ENCODE results near the gene C1orf116.
A peak's percentile ranks its signal among the peaks of the same experiment; 100 is the strongest.

The C1orf116 gene

DNA sequence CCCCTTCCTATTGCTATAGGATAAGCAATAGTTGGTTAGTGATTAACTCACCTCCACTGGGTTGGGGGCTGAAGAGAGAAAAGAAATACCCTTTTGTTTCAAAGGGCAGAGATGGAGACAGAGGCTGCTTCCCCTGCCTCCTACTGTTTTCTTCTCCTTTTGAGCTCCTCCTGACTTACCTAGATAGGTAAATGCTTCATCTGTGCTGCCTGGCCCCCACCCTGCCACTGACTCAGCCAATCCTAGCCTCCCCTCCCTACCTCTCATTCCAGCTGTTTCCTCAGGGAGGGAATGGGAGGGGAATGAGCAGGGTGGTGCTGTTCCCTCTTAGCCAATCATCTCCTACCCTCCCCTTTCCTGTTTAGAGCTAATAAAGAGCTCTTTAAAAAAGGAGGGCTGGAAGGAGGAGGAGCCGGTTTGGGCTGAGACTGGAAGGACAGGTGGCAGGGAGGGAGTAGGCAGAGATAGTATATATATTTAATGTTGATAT, at the start of gene C1orf116:
TSS of gene C1orf116 (minus strand) at position 229 of the 490 bp plus-strand sequence. CDS start 5,158 bp downstream, outside the sequence.
- peak; percentile 72 for DNase-seq (ENCODE audit: low spot score)

GRCh38 chr1:207081806-207082205, 49.2 kb upstream of the C1orf116 start:
- no peak for DNase-seq (ENCODE audit: low spot score)

DNA sequence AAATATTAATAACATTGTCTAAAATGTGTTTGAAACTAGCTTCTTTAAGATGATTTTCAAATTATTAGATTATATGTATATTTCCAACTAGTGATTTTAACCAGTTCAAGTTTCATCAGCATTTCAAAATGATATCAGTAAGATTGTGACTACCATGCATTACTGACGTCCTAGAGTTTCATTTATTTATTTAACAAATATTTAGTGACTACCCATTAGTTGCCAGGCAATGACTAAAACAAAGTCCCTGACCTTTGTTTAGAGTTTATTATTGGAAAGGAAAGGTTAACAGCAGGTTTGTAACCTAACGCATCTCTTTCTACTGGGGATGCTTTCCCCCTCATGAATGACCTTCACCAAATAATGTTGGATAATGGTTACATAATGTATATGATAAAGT, 48.5 kb upstream of the C1orf116 start:
- DNase-seq (ENCODE audit: low spot score): no peak

GRCh38 chr1:207079706-207080241, 47.2 kb upstream of the C1orf116 start:
- no peak for DNase-seq (ENCODE audit: low spot score)

DNA sequence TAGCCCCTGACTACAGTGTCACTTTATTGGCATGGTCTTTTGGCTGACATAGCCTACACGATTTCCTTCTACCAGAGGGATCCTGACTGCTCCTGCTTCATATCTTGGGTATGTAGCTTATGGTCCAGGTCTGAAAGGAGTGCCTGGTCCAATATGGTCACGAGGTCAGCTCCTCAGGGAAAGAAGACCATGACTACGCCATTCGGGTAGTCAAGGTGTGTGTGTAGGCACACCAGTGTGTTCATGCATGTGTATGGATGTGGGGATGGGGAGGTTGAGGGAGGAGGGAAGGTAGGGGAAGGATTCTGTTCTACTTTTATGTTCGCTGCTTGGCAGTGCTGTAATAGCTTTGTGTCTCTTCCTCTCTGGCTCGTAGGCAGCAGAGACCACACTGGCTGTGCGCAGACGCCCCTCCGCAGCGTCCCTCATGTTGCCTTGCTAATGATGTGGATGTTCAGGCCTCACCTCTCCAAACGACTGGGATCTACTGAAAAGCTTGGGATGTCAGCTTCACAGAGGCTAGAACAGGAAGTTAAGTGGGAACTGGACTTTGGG, 46.1 kb upstream of the C1orf116 start:
- DNase-seq (ENCODE audit: low spot score): no peak

- DNase-seq (ENCODE audit: low spot score): peak; percentile 85
Observed at GRCh38 chr1:207077470-207078377, 45.2 kb upstream of the C1orf116 start.

DNA sequence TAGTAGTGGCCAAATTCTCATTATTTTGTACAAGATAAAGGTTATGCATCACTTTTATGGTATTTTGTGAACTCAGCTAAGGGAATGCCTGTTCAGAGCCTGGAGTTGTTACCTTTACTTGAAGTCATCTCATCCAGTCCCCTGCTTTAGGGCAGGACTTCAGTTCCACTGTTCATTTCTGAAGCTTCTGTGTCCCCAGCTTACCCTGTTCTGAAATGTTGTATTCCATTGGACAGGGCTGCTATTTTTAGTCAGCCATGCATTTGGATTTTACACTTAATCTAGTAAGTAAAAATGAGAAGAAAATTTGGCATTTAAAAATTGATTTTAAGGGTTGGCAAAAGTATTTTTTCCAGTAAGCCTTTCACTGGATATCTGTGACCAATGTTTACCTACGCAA, 44.5 kb upstream of the C1orf116 start:
- no peak for DNase-seq (ENCODE audit: low spot score)

DNA sequence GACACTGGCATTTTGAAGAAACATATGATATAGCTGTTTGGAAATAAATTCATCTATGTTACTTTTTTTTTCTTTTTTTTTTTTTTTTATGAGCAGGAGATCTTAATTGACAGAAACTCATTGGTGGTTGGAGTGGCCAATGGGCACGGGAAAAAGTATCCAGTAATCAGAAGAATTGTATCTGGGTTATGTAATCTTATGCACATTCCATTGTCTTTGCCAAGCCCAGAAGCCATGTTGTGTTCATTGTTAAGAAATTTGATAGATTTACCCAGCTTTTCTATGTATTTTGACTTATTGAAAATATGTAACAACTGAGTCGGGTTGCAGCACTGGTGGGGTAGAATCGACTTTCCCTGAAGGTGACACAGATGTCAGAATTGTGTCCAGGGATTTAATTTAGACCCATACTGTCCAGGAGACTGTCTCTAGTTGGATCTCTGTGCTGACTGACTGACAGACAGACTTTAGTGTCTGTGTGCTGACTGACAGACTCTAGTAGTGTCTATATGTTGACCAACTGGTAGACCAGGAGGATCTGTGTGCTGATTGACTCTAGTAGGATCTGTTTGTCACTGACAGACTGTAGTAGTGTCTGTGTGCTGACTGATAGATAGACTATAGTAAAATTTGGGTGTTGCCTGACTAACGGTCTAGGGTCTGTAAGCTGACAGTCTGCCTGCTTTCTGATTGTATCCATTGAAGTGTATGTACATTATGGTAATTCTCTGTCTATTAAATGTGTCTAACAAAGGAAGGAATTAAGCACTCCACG, 43.8 kb upstream of the C1orf116 start:
- no peak for DNase-seq (ENCODE audit: low spot score)

DNA sequence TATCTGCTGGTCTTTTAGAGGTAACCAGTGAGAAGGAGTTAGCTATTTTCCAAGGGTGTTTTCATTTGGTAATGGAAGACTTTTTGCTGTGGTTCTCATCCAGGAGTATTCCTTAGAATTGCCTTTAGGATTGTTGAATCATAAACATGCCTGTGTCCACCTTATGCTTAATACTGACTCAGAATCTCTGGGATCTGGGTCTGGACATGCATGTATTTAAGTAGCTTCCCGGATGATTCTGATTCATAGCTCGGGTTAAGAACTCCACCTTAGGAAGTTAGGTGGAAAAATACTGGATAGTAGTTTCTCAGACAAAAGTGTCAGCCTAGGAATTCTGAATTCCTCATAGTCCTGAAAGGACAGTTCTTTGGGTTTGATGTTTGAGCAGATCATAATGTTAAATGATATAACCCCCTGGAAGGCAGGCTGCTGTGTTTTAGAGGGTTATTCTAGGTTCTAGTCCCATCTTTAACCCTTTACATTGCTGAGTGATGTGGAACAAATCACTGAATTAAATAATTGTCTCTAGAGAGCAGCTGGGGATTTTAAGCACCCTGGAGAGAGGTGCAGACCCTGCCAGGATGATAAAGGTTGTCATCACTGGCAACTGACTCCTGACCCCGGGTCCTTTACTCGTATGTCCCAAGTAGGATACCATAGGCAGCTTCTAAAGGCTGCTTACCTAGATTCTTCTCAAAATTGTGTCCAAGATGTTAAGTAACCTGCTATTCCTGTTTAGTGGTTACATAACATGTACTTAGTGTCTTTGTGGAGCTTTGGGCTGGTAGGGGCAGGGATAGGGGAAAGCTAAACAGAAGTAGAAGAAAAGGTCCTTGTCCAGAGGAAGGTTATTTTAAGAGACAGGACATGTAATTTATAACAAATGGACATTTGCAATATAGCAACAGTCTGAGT, 41.6 kb upstream of the C1orf116 start:
- DNase-seq (ENCODE audit: low spot score): no peak

GRCh38 chr1:207072233-207072632, 39.7 kb upstream of the C1orf116 start:
- DNase-seq (ENCODE audit: low spot score): no peak

DNA sequence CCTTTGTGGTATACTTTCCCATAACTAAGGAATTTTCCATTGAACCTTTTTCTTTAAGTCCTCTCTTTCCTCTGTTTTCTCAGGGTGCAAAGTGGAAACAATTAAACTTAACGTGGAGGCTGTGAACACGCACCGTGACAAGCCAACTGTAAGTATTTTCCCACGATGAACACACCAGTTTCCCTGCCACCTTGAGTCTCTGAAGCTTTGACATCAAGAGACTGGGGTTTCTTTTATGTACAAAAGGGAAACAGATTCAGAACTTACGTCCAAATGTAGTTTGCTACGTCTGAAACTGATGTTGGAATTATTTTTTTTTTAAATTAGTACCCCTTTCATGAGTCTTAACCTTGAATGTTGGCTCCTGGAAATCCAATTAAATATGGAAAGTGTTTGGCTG, 38.9 kb upstream of the C1orf116 start:
- no peak for DNase-seq (ENCODE audit: low spot score)

- no peak for DNase-seq (ENCODE audit: low spot score)
Observed at GRCh38 chr1:207070811-207071210, 38.3 kb upstream of the C1orf116 start.

- no peak for DNase-seq (ENCODE audit: low spot score)
Observed at GRCh38 chr1:207069858-207070506, 37.4 kb upstream of the C1orf116 start.

DNA sequence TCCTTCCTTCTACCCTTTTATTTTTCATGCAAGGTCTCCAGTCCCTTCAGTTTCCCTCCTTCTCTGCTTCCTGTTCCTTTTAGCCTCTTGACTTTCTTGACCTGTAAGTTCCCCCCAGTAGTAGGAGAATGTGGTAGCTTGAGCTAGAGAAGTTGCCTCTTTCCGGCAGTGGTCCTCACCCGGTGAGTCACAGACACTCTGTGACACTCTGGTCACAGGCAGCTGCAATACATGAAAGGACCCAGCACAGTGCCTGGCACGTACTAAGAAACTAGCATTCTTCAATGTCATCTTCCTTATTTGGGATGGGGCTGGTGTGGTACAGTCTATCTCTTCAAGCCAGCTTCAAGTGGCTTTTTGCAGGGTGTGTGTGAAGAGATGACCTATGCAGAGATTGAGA, 36.5 kb upstream of the C1orf116 start:
- DNase-seq (ENCODE audit: low spot score): no peak

DNA sequence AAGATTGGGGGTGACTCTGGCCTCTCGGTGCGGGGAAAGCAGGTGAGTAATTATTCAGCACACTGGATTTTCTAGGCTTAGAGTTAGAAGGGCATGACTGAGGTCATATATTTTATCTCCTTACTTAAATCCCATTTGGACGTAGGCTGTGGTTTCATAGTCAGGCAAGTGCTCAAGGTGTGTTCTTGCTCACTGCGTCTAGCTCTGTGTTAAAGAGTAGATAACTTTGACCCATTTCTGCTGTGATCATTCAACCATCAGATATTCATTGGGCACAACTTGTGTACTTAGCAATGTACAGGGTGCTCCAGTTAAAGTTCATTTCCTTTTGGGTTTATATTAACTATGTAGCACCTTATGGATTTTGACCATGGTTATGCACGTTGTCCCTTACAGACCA, 35.1 kb upstream of the C1orf116 start:
- no peak for DNase-seq (ENCODE audit: low spot score)

DNA sequence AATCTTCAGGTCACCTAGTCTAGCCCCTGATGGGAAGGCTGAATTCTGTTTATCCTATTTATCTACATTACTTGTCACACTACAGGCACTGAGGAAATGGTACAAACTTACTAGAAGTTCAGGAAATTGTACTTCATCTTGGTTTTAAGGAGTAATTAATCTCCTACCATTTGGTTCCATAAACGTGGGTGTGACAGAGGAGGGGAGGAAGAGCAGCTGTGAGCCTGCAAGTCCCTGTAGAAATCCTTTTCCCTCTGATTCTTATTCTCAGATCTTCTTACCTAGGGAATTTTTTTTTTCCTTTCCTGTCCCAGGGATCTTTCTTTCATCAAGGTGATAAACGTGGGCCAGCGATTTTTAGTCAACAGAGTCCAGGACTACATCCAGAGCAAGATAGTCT, 34.6 kb upstream of the C1orf116 start:
- DNase-seq (ENCODE audit: low spot score): no peak

DNA sequence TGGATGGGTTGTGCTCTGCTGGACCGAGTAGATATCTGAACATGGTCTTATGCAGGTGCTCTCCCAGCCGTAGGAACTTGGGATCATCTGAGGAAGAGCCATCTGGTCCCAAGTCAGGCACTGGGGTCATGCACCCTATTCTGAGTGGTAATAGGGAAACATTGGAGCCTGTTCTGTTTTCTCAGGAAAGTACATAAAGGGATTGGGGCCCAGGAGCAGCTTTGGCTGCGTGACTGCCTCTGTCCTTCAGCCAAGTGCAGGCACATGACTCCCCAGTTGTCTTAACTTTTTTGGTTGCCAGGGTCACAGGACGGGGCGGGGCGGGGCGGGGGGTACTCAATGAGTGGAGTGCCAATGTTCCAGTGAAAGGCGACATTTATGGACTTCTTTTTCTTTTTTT, 32.0 kb upstream of the C1orf116 start:
- no peak for DNase-seq (ENCODE audit: low spot score)

DNA sequence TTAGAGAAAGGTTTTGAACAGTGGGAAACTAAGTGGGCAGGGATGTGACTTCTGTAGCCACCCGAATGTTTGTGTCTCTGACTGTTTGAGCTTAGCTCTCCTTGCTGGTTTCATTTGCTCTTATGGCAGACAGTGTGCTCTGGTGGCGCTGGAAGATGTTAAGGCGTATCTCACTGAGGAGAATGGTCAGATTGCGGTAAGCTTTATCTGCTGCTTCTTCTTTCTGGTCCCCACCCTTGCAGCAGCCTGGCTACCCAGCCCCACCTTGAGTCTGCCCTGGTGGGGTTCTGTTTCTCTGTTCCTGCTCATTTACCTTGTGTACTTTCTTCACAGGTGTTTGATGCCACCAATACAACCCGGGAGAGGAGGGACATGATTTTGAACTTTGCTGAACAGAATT, 30.5 kb upstream of the C1orf116 start:
- DNase-seq (ENCODE audit: low spot score): no peak

GRCh38 chr1:207062058-207062457, 29.5 kb upstream of the C1orf116 start:
- no peak for DNase-seq (ENCODE audit: low spot score)

- DNase-seq (ENCODE audit: low spot score): no peak
Observed at GRCh38 chr1:207060596-207060995, 28.0 kb upstream of the C1orf116 start.

DNA sequence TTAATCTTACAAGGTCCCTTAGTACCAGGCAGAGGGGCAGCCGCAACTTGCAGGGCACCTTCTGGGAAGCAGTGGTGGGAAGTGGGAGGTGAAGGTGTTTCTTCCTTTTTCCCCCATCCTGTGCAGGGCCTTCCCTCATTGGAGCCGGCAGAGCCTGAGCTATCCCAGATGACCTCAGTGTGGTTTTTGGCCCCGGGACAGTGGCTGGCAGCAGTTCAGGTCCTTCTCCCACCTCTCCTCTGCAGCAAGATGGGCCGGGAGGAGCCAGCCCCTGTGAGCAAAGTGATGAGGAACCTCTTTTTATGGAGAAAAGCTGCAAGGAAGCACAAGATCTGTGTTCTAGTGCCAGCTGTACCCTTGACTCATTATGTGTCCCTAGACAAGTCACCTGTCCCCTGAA, 27.3 kb upstream of the C1orf116 start:
- DNase-seq (ENCODE audit: low spot score): no peak
